ENCODE measurements around the gene CDK11B.

CDK11B gene

DNA sequence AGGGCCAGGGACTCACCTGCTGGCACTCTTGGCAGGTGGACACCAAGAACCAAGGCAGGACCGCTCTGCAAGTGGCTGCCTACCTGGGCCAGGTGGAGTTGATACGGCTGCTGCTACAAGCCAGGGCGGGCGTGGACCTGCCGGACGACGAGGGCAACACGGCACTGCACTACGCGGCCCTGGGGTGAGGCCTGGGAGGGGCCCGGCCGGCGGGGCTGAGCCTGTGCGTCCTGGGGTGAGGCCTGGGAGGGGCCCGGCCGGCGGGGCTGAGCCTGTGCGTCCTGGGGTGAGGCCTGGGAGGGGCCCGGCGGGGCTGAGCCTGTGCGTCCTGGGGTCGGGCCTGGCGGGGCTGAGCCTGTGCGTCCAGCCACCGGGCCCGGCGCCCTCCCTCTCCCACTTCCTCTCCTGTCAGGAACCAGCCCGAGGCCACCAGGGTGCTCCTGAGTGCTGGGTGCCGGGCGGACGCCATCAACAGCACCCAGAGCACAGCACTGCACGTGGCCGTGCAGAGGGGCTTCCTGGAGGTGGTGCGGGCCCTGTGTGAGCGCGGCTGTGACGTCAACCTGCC, 31.5 kb downstream of the CDK11B start:
- DNase-seq (ENCODE audit: low spot score) = no peak

DNA sequence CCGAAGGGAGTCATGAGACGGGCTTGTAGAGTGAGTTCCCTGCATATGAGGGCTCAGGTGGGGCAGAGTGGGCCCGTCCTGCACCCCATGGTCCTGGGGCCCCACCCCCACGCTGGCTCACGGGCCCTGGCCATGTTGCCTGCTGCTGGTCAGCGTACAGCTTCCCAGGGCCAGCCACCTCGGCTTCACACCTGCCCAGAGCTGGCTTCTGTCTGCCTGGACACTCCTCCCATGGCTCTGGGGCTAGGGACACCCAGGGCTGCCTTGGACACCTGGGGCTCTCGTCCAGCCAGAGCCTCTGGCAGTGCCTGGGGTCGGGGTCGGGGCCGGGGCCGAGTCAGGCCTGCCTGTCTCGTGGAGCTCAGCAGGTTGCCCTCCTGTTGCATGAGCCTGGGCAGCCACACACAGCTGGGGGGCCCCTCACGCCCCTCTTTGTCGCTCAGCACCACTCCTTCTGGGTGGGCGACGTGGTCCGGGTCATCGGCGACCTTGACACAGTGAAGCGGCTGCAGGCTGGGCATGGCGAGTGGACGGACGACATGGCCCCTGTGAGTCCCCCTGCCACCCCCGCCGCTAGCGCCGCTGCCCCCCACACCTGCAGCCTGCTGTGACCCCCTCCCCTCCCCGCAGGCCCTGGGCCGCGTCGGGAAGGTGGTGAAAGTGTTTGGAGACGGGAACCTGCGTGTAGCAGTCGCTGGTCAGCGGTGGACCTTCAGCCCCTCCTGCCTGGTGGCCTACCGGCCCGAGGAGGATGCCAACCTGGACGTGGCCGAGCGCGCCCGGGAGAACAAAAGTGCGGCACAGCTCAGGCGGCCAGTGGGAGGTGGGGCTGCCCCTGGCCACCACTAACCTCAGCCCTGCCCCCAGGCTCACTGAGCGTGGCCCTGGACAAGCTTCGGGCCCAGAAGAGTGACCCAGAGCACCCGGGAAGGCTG, 32.3 kb downstream of the CDK11B start:
- no peak for DNase-seq (ENCODE audit: low spot score)

DNA sequence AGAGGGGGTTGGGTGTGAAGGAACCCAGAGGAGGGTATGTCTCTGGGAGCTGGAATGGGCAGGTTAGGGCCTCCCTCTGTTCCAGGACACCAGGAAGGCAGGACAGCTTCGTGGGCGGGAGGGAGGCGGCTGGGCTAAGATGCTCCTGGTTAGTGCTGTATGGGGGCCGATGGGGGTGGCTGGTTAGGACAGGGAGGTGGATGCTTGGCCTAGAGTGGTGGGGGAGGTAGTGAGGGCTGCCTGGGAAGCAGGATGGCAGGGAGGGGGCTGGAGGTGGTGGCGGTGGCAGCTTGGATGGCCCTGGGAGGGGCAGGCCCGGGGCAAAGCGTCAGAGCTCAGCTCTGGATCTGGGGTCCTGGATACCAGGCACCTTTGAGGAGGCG, 33.0 kb downstream of the CDK11B start:
- DNase-seq (ENCODE audit: low spot score) = no peak

DNA sequence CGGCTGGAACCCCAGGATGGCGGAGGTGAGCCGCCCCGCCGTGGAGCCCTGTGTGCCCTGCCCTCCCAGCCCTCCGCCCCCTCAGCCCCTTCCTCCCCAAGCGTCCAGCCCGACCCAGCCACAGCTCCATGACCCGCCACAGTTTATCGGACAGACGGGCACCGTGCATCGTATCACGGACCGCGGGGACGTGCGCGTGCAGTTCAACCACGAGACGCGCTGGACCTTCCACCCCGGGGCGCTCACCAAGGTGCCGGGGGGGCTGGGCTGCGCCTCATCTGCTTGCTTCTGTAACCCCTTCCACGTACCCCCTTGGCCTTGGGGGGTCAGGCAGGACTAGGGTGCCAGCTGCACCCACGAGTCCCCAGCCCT, 33.4 kb downstream of the CDK11B start:
- DNase-seq (ENCODE audit: low spot score) = no peak

DNA sequence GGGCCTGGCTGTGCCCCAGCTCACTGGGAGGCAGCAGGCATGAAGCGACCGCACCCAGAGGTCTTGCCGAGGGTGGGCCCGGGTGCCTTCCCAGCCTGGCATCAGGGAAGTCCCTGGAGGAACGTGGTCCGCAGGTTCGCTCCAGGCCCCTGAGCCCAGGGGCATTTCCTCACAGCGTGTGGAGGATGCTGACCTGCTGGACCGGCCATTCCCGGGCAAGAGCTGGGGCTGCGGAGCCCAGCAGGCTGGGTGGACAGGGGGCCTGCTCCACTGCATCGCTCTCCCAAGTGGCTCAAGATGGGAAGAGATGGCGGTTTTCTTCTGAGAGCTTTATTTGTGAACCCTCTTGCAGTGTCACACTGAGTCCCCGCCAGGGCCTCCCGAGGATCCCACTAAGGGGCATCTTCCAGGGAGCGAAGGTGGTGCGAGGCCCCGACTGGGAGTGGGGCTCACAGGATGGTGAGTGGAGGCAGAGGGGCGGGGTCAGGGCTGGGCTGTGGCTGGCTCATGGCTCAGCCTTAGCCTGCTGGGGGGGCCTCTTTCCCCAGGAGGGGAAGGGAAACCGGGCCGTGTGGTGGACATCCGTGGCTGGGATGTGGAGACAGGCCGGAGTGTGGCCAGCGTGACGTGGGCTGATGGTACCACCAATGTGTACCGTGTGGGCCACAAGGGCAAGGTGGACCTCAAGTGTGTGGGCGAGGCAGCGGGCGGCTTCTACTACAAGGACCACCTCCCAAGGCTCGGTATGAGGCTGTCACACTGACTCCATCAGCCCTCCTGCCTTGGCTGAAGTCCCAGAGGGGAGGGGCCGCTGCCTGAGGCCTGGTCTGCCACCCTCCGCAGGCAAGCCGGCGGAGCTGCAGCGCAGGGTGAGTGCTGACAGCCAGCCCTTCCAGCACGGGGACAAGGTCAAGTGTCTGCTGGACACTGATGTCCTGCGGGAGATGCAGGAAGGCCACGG, 34.1 kb downstream of the CDK11B start:
- DNase-seq (ENCODE audit: low spot score) = no peak

DNA sequence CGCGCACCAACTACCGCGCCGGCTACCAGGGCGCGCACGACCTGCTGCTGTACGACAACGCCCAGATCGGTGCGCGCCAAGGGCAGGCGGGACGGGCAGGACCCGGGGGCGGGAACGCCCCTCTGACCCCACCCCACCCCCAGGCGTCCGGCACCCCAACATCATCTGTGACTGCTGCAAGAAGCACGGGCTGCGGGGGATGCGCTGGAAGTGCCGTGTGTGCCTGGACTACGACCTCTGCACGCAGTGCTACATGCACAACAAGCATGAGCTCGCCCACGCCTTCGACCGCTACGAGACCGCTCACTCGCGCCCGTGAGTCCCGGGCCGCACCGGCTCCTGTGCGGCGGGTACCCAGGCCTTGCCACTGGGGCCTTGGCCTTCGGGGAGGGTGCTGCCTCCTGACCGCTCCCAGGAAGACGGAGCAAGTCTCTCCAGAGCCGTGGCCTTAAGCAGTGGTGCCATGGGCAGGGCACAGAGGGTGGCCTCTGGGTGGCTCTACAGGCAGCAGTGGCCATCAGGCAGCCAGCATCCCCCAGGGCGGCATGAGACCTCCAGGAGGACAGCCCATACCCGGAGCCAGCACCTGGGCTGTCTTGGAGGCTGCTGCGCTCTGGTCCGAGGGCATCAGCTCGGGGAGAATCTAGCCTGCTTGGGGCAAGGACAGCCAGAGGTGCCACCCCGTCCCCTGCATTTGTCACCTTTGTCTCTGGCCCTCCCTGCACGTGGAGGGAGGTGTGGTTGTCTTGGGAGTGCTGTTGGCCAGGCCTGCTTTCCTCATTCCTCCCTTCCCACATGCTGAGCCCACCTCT, 35.0 kb downstream of the CDK11B start:
- no peak for DNase-seq (ENCODE audit: low spot score)

DNA sequence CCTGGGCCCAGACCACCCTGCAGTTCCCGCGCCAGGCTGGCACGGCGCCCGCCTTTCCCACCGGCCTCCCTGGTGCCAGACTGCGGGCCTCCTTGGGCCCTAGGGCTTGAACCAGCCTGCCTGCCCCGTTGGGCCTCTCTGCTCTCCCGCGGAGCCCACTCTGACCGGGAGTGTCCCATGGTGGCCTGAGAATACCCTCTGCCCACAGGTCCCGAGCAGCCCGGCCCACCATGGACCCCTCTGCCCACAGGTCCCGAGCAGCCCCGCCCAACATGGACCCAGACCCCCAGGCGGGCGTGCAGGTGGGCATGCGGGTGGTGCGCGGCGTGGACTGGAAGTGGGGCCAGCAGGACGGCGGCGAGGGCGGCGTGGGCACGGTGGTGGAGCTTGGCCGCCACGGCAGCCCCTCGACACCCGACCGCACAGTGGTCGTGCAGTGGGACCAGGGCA, 35.6 kb downstream of the CDK11B start:
- no peak for DNase-seq (ENCODE audit: low spot score)

DNA sequence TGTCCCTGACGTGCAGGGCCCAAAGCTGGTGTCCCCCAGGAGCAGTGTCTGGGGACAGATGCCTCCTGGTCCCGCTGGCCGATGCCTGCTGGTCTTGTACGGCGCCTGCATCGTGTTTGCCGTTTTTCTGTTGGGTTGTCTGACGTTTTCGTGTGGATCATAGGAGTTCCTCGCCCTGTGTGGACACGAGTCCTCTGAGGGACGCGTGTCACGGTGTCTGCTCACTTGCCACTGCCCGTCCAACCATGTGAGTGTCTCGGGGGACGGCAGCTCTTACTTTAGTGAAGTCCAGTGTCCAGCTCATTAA, 36.1 kb downstream of the CDK11B start:
- DNase-seq (ENCODE audit: low spot score) = no peak

DNA sequence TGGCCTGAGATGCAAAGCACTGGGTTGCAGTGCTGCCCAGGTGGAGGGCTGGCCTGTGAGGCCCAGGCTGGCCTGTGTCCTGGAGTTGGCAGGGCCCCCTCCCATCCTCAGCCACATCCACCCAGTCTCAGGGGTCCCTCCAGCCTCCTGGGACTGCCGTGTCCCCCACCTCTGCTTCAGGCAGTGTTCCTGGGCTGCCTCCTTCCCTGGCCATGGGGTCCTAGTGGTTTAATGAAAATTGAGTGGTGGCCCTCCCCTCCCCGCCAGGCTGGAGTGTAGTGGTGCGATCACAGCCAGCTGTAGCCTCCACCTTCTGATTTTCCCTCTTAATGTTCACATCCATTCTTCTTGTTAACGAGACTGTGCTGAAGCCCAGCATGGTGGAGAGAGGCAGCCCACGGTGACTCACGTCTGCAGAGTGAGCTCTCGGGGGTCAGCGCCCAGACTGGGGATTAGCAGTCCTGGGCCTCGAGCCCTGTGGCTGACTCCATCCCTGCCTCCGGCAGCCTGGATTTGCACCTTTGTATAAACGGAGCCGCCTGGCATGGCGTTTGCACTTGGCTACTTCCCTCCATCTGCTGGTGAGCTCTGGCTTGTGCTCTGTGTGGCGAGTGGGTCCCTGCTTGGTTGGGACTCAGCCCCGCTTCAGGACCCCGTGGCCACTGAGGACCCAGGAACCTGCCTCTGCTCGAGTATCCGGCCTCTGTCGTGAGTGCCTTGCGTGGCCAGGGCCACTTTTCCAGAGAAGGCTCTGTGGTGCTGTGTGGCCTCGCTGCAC, 36.6 kb downstream of the CDK11B start:
- no peak for DNase-seq (ENCODE audit: low spot score)

DNA sequence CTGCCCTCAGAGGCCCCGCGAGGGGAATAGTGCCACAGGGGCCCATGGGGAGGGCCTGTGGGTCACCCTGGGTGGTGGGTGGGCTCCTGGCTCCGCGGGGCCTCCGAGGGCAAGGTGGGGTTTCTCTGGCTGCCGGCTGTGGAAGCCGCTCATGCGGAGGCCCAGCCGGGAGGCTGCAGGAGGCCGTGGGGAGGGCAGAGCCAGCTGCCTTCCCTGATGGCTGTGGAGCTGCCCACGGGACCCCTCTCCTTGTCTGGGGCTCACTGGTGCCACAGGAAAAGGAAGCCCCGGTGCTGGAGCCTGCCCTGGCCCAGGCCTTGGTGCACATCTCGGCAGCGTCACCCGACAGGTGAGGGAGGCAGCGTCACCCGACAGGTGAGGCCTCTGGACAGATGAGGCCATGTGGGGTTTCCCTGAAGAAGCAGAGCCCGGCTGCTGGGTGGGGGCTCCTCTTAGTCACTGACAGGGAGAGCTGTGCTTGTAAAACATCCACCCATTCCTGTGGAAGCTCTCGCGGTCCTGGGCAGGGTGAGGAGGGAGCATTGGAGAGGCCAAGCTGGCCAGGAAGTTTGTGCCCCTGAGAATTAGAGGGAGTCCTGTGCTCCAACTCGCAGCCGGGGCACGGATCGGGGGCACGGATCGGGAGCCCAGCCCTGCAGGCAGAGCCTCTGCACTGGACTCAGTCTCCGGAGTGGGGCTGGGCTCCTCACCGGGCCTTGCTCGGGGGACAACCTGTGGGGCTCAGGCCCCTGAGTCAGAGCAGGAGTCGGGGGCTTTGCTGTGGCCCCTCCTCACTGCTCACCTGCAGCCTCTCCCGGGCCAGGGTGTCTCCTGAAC, 37.4 kb downstream of the CDK11B start:
- DNase-seq (ENCODE audit: low spot score) = no peak

DNA sequence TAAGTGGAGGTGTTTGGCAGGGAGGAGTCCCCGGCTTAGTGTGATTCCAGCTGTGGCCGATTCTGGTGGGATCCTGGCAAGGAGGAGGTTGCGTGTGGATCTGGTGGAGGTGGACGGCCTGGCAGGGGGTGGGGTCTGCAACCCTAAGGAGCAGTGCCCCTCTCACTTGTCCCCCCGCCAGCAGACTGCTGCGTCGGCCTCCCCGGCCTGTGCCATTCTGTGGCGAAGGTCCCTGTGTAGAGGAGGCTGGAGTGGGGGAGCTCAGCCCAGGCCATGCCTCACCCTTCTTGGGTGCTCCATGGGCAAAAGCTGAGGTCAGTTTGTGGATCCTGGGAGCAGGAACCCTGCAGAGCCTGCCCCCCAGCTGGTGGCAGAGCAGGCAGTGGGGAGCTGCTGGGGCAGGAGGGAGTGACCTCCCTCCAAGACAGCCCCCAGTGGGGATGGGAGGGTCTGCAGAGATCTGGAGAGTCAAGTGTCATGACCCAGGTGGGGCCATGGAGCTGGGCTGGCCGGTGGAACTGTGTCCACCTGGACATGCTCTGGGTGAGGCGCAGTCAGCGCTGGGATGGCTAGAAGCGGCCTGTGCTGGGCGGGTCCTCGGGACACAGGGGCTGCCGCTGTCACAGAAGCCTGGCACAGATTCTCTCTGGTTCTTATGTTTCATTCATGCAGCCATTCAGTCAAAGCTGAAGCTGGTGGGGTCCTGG, 38.2 kb downstream of the CDK11B start:
- no peak for DNase-seq (ENCODE audit: low spot score)

DNA sequence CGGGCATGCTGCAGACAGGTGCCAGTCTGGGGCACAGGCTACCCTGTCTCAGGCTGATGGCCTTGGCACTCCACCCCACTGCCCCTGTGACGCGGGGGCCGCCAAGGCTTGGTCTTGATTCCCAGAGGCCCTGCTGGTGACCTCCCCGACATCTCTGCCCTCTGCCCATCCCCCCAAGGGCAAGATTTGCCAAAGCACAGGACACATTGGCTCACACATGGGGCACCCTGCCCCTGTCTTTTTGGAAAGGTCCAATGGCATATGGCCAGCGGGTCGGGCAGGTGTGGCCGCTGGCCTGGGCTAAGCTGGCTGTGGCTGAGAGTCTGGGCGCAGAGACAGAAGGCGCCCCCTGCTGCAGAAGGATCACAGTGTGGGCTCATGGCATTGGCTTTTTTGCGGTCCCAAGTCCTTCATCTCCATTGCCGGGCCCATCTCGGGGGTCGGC, 38.9 kb downstream of the CDK11B start:
- DNase-seq (ENCODE audit: low spot score) = peak; percentile 53

DNA sequence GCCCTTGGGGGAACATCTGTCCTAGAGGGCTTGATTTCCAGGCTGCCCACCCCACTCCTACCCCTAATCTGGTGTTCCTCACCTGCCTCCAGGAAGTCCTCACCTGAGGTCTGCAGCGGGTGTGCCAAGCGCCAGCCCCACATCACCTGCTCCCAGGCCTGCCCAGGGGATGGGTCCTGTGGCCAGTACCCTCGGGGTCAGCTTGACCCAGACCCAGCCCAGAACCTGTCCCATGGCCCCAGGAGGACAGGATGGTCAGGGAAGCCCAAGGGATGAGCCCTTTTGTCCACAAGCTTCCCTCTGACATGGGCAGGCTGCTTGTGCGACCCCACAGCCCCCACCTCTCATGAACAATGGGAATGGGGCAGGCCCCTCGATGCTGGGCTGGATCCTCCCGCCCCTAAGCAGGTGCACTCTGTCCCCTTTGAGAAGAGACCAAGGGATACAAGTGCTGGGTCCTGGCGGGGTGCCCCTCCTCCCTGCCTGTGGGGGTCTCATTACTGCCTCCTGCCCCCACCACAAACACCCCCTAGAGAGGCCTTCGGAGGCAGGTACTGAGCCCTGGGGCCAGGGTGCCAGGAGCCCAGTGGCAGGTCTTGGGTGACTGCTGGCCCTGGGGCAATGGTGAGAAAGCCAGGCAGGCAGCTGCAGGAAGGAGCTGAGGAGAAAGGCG, 40.3 kb downstream of the CDK11B start:
- no peak for DNase-seq (ENCODE audit: low spot score)

DNA sequence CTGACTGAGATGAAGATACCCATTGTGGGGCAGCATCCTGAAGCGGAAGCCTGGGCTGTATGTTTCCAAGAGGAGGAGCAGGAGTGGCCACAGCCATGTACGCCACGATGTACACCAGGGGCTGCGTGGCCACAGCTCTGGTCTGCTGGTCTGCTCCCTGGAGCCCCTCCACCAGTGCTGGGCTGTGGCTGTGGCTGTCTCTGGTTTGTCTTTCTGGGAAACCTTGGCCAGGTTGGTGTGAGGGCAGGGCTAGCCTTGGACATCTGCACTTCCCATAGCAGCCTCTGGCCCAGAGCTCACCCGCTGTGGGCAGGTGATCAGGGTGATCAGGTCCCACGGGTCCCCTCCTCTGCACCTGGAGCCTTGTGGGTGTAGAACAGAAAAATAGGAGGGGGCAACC, 40.9 kb downstream of the CDK11B start:
- DNase-seq (ENCODE audit: low spot score) = no peak

DNA sequence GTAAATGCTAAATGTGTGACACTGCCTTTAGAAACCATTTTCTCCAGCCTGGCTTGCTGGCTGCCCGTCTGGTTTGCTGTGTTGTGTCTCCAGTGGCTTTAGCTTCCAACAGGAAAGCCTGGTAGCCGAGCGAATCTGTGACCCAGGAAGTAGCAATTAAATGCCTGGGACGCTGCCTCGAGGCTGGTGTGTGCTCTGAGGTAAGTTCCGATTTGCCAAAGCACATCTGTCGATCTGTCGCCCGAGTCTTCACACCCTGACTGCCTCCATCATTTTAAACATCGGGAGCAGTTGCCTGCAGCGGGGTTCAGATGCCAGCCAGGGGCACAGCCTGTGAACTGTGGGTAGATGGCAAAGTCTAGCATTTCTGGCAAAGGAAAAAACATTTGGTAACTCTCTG, 41.3 kb downstream of the CDK11B start:
- no peak for DNase-seq (ENCODE audit: low spot score)

DNA sequence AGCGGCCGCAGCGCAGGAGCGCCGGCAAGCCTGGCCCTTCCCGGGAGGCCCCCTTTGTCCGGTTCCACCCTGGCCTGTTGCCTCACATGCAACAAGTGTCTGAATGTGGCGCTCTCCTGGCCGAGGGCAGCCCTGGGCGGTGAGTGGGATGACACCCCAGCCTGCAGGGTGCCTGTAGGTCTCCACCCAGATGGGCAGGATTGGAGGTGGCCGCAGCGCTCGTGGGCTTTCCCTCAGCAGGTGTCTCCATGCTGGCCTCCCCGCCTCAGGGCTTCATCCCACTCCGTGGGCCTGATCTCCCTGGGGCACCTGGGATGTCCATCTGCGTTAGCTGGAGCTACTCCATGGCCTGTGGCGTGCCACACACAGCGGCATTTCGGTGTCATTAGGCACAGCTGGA, 42.0 kb downstream of the CDK11B start:
- DNase-seq (ENCODE audit: low spot score) = no peak

DNA sequence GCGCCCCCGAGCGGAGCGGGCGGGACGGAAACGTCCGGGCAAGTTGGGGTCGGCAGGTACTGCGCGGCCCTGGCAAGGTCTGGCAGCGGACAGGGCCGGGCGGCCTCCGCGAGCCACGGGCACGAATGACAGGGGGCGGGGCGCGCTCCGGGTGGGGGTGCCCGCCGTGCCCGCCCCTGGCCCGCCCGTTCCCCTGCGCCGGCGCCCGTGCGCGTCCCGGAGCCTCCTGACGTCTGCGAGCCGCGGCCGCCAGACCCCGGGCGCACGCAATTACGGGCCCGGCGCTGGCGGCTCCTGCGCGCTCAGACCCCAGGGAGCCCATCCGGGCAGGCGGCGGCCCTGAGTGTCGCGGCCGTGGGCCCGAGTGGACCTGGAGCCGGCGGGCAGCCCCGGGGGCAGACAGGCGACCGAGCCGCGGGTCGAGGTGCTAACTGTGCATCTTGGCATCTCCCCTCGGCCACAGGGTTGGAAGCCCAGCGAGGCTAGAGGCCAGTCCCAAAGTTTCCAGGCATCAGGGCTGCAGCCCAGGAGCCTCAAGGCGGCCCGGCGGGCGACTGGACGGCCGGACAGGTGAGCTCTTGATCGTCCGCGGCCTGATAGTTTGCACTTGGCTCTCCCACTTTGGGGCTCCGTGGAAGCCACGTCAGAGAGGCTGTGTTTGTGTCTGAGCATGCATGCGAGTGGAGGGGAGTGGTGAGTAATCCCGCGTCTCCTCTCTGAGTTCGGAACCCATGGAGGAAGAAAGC, 42.6 kb downstream of the CDK11B start:
- DNase-seq (ENCODE audit: low spot score) = no peak
